ENCODE data around the gene SMARCD1.

- no peak for TF ChIP-seq CTCF (conservative IDR thresholded peaks at IDR 0.05; ENCODE audit: low read length)
- no peak for TF ChIP-seq EZH2phosphoT487 (IDR thresholded peaks at IDR 0.05; ENCODE audit: borderline replicate concordance)
Measured at GRCh38 chr12:50052964-50053363, 32.2 kb upstream of the SMARCD1 start.
